HEK293 (cell line): ENCODE data around the gene PTPRG.

ENCODE experiments used
- CTCF ChIA-PET: fragments of 350-600 bp; formaldehyde crosslinking; extraction: SDS; loops from one replicate; lab custom pipeline; 2021; ENCODE audit warnings: antibody characterized with exemption; lab: Yijun Ruan, JAX
- POLR2A ChIA-PET: fragments of 300-600 bp; formaldehyde crosslinking; extraction: SDS; loops from one replicate; lab custom pipeline; 2020; ENCODE audit warnings: antibody characterized with exemption, inconsistent platforms; lab: Yijun Ruan, JAX
- H3K27ac ChIP-seq: fragments of 200-500 bp; sonication (Bioruptor generic); 2 replicates; pipeline ENCODE4 v1.5.1; 2014; ENCODE audit warnings: low read depth, low read length, control low read depth, inconsistent platforms; ENCODE audit errors: extremely low read depth
- H3K36me3 ChIP-seq, 2 experiments: fragments of 200-500 bp in 1 of 2; sonication (Bioruptor generic) in 1 of 2; 1 replicate in 1 of 2; 2 replicates in 1 of 2; pipeline ENCODE4 v1.5.1; 2014 to 2017; ENCODE audit warnings: inconsistent platforms in 2 of 2, low read length in 2 of 2; ENCODE audit not compliant: control insufficient read depth in 2 of 2, insufficient read depth in 1 of 2
- H3K4me1 ChIP-seq: fragments of 200-500 bp; sonication (Bioruptor generic); 2 replicates; pipeline ENCODE4 v1.5.1; 2014; ENCODE audit warnings: mild to moderate bottlenecking, low read length, inconsistent platforms; ENCODE audit not compliant: control insufficient read depth, insufficient read depth
- H3K4me3 ChIP-seq: 2 replicates; pipeline ENCODE4 v1.5.1; 2011; ENCODE audit warnings: low read depth, mild to moderate bottlenecking, control low read depth, low read length, moderate library complexity
- H3K9me3 ChIP-seq: fragments of 200-500 bp; sonication (Bioruptor generic); 2 replicates; pipeline ENCODE4 v1.5.1; 2014; ENCODE audit warnings: low read depth, low read length, inconsistent platforms; ENCODE audit not compliant: control insufficient read depth, insufficient read depth
- GLIS1 ChIP-seq: fragments of 450-650 bp; formaldehyde crosslinking; IDR thresholded peaks from 2 replicates; pipeline ENCODE4 v1.5.1; 2016; ENCODE audit warnings: missing biosample characterization, missing genetic modification characterization
- HOXD13 ChIP-seq: sonication (generic); formaldehyde crosslinking; IDR thresholded peaks from 2 replicates; pipeline ENCODE4 v1.8.0; 2022; ENCODE audit warnings: missing genetic modification reagents, borderline replicate concordance
- KLF1 ChIP-seq: fragments of 450-650 bp; formaldehyde crosslinking; IDR thresholded peaks from 2 replicates; pipeline ENCODE4 v1.5.1; 2016; ENCODE audit warnings: missing biosample characterization, missing genetic modification characterization
- MZF1 ChIP-seq: fragments of 450-650 bp; formaldehyde crosslinking; IDR thresholded peaks from 2 replicates; pipeline ENCODE4 v1.5.1; 2017; ENCODE audit warnings: missing biosample characterization, missing genetic modification characterization, borderline replicate concordance
- PRDM1 ChIP-seq: fragments of 450-650 bp; formaldehyde crosslinking; IDR thresholded peaks from 2 replicates; pipeline ENCODE4; 2016; ENCODE audit warnings: missing biosample characterization, missing genetic modification characterization
- SP7 ChIP-seq: fragments of 450-650 bp; formaldehyde crosslinking; IDR thresholded peaks from 2 replicates; pipeline ENCODE4 v1.5.1; 2016; ENCODE audit warnings: missing biosample characterization, missing genetic modification characterization
- ZBTB17 ChIP-seq: fragments of 450-650 bp; formaldehyde crosslinking; IDR thresholded peaks from 2 replicates; pipeline ENCODE4 v1.5.1; 2016; ENCODE audit warnings: missing biosample characterization, missing genetic modification characterization
- ZBTB48 ChIP-seq: fragments of 450-650 bp; formaldehyde crosslinking; IDR thresholded peaks from 2 replicates; pipeline ENCODE4 v1.5.1; 2016; ENCODE audit warnings: missing biosample characterization, missing genetic modification characterization
- ZEB2 ChIP-seq: fragments of 450-650 bp; formaldehyde crosslinking; IDR thresholded peaks from 2 replicates; pipeline ENCODE4 v1.5.1; 2016; ENCODE audit warnings: missing biosample characterization, missing genetic modification characterization
- ZIC2 ChIP-seq: fragments of 450-650 bp; formaldehyde crosslinking; IDR thresholded peaks from 2 replicates; pipeline ENCODE4 v1.5.1; 2016; ENCODE audit warnings: missing biosample characterization, missing genetic modification characterization
- ZNF221 ChIP-seq: fragments of 450-650 bp; formaldehyde crosslinking; IDR thresholded peaks from 2 replicates; pipeline ENCODE4 v1.5.1; 2017; ENCODE audit warnings: missing biosample characterization, missing genetic modification characterization, borderline replicate concordance
- ZNF223 ChIP-seq: fragments of 450-650 bp; formaldehyde crosslinking; IDR thresholded peaks from 2 replicates; pipeline ENCODE4 v1.5.1; 2016; ENCODE audit warnings: missing biosample characterization, missing genetic modification characterization
- ZNF248 ChIP-seq: fragments of 450-650 bp; formaldehyde crosslinking; IDR thresholded peaks from 2 replicates; pipeline ENCODE4 v1.5.1; 2017; ENCODE audit warnings: missing biosample characterization, missing genetic modification characterization
- ZNF292 ChIP-seq: fragments of 450-650 bp; formaldehyde crosslinking; IDR thresholded peaks from 2 replicates; pipeline ENCODE4 v1.5.1; 2016; ENCODE audit warnings: low read depth, missing biosample characterization, missing genetic modification characterization, borderline replicate concordance
- ZNF302 ChIP-seq: fragments of 450-650 bp; formaldehyde crosslinking; IDR thresholded peaks from 2 replicates; pipeline ENCODE4 v1.5.1; 2016; ENCODE audit warnings: missing biosample characterization, missing genetic modification characterization, low read depth
- ZNF335 ChIP-seq: fragments of 450-650 bp; formaldehyde crosslinking; conservative IDR thresholded peaks from 2 replicates; pipeline ENCODE4 v1.5.1; 2016; ENCODE audit warnings: missing biosample characterization, missing genetic modification characterization
- ZNF350 ChIP-seq: fragments of 450-650 bp; formaldehyde crosslinking; IDR thresholded peaks from 2 replicates; pipeline ENCODE4 v1.5.0; 2017; ENCODE audit warnings: missing biosample characterization, mild to moderate bottlenecking, missing genetic modification characterization
- ZNF394 ChIP-seq: fragments of 450-650 bp; formaldehyde crosslinking; IDR thresholded peaks from 2 replicates; pipeline ENCODE4 v1.5.1; 2016; ENCODE audit warnings: missing biosample characterization, missing genetic modification characterization, mild to moderate bottlenecking, moderate library complexity, borderline replicate concordance
- ZNF600 ChIP-seq: fragments of 450-650 bp; formaldehyde crosslinking; IDR thresholded peaks from 2 replicates; pipeline ENCODE4 v1.5.1; 2016; ENCODE audit warnings: missing biosample characterization, missing genetic modification characterization
- ZNF610 ChIP-seq: fragments of 450-650 bp; formaldehyde crosslinking; IDR thresholded peaks from 2 replicates; pipeline ENCODE4 v1.5.1; 2016; ENCODE audit warnings: missing biosample characterization, missing genetic modification characterization, borderline replicate concordance
- ZNF658 ChIP-seq: fragments of 450-650 bp; formaldehyde crosslinking; IDR thresholded peaks from 2 replicates; pipeline ENCODE4; 2016; ENCODE audit warnings: missing biosample characterization, missing genetic modification characterization
- ZNF660 ChIP-seq: fragments of 450-650 bp; IDR thresholded peaks from 2 replicates; pipeline ENCODE4 v1.5.1; 2018; ENCODE audit warnings: missing biosample characterization, mild to moderate bottlenecking, missing genetic modification characterization
- ZNF677 ChIP-seq: fragments of 450-650 bp; IDR thresholded peaks from 2 replicates; pipeline ENCODE4 v1.5.0; 2018; ENCODE audit warnings: missing biosample characterization, mild to moderate bottlenecking, missing genetic modification characterization, moderate library complexity
- ZNF837 ChIP-seq: fragments of 450-650 bp; formaldehyde crosslinking; IDR thresholded peaks from 2 replicates; pipeline ENCODE4 v1.5.1; 2016; ENCODE audit warnings: missing biosample characterization, missing genetic modification characterization
- ZSCAN23 ChIP-seq: fragments of 450-650 bp; formaldehyde crosslinking; IDR thresholded peaks from 2 replicates; pipeline ENCODE4 v1.5.1; 2016; ENCODE audit warnings: missing biosample characterization, missing genetic modification characterization
- TF ChIP-seq, protein P1 (sequence below): fragments of 450-650 bp; formaldehyde crosslinking; IDR thresholded peaks from 2 replicates; pipeline ENCODE4 v1.5.1; 2016; ENCODE audit warnings: missing biosample characterization, missing genetic modification characterization
- TF ChIP-seq, protein P2 (sequence below): fragments of 450-650 bp; formaldehyde crosslinking; IDR thresholded peaks from 2 replicates; pipeline ENCODE4 v1.5.1; 2016; ENCODE audit warnings: missing biosample characterization, missing genetic modification characterization, borderline replicate concordance
- TF ChIP-seq, protein P3 (sequence below): fragments of 450-650 bp; formaldehyde crosslinking; IDR thresholded peaks from 2 replicates; pipeline ENCODE4 v1.5.1; 2016; ENCODE audit warnings: missing biosample characterization, missing genetic modification characterization
- TF ChIP-seq, protein P4 (sequence below): fragments of 450-650 bp; formaldehyde crosslinking; IDR thresholded peaks from 2 replicates; pipeline ENCODE4 v1.5.1; 2016; ENCODE audit warnings: missing biosample characterization, missing genetic modification characterization

PTPRG gene

DNA sequence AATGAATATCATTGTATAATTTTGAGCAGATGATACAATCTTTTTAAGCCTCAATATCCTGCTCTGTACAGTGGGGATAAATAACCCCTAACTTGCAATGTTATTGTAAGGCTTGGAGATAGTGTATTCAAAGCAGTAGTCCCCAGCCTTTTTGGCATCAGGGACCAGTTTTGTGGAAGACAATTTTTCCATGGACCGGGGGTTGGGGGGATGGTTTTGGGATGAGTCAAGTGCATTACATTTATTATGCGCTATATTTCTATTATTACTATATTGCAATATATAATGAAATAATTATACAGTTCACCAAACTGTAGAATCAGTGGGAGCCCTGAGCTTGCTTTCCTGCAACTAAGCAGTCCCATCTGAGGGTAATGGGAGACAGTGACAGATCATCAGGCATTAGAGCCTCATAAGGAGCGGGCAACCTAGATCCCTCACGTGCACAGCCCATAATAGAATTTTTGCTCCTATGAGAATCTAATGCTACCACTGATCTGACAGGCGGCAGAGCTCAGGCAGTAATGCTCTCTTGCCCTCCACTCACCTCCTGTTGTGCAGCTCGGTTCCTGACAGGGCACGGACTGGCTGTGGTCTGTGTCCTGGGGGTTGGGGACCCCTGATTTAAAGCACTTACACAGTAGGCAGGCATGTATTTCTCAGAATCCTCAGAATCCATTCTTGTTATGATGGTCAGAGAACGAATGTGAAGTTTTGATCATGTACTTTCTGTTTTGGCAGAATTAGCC, 102.2 kb downstream of the PTPRG start:
- Histone ChIP-seq H3K4me1 (peaks cover 18% of the 10 kb centered on the region), H3K4me3 (no peak overlapping the region)
- POLR2A ChIA-PET = interaction anchor here (0.7 to 0.9 kb wide), 2 partner anchors 99 to 123 kb away, joined by 3 read pairs; no protein-coding TSS in a partner anchor

DNA sequence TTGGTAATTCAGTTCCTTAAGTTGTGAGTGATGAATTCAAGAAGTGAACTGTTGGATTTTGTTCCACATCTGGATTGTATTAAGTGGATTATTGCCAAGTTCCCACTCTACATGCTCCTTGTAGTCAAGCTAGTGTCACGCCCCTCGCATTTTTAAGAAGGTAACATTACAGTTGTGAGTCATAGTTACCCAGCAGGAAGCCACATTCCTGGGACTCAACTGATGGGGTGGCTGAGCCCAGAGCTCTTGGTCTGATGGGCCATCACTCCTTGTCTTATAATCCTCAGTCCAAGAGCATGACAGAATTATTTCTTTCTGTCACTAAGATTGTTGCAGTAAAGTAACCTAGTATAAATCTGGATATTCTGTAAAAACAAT, 102.7 kb downstream of the PTPRG start:
- no peaks in the 10 kb centered on the region for H3K9me3 ChIP-seq
- 0 out of 2 replicates have a peak overlapping the region, but pooled peaks have one; percentile 22 for H3K27ac ChIP-seq
- peaks cover 20% of the 10 kb centered on the region for H3K4me1 ChIP-seq
- CTCF ChIA-PET = interaction anchor here (0.6 kb wide), 1 partner anchor 24 kb away, joined by 3 read pairs; no protein-coding TSS in a partner anchor
- no peaks in the 10 kb centered on the region for H3K36me3 ChIP-seq
- POLR2A ChIA-PET = interaction anchor here (0.7 to 0.9 kb wide), 2 partner anchors 100 to 123 kb away, joined by 3 read pairs; no protein-coding TSS in a partner anchor
- no peak overlapping the region for H3K4me3 ChIP-seq
- TF ChIP-seq ZNF660 (tag by site-specific recombination) (peak; percentile 91), ZNF248 (tag by site-specific recombination) (no peak), PRDM1 (peak; percentile 79; the same call in 1 of the 2 replicates), ZNF292 (tag by site-specific recombination) (no peak), ZNF350 (tag by site-specific recombination) (no peak), ZNF335 (tag by site-specific recombination) (no peak; the same call in 1 of the 2 replicates), ZNF221 (tag by site-specific recombination) (no peak), ZNF302 (no peak), ZBTB17 (tag by site-specific recombination) (peak; percentile 92), ZBTB48 (no peak), ZEB2 (peak; percentile 92), ZNF837 (no peak), MZF1 (tag by site-specific recombination) (peak; percentile 75), ZNF394 (tag by site-specific recombination) (peak; percentile 58; the same call in 1 of the 2 replicates), KLF1 (tag by site-specific recombination) (peak; percentile 60; the same call in 1 of the 2 replicates), ZNF223 (tag by site-specific recombination) (no peak), GLIS1 (tag by site-specific recombination) (no peak), ZNF677 (no peak), ZSCAN23 (tag by site-specific recombination) (no peak), ZNF610 (tag by site-specific recombination) (peak; percentile 79; the same call in 1 of the 2 replicates), HOXD13 (CRISPR knock-in tag) (no peak)
- TF ChIP-seq, protein P1, sequence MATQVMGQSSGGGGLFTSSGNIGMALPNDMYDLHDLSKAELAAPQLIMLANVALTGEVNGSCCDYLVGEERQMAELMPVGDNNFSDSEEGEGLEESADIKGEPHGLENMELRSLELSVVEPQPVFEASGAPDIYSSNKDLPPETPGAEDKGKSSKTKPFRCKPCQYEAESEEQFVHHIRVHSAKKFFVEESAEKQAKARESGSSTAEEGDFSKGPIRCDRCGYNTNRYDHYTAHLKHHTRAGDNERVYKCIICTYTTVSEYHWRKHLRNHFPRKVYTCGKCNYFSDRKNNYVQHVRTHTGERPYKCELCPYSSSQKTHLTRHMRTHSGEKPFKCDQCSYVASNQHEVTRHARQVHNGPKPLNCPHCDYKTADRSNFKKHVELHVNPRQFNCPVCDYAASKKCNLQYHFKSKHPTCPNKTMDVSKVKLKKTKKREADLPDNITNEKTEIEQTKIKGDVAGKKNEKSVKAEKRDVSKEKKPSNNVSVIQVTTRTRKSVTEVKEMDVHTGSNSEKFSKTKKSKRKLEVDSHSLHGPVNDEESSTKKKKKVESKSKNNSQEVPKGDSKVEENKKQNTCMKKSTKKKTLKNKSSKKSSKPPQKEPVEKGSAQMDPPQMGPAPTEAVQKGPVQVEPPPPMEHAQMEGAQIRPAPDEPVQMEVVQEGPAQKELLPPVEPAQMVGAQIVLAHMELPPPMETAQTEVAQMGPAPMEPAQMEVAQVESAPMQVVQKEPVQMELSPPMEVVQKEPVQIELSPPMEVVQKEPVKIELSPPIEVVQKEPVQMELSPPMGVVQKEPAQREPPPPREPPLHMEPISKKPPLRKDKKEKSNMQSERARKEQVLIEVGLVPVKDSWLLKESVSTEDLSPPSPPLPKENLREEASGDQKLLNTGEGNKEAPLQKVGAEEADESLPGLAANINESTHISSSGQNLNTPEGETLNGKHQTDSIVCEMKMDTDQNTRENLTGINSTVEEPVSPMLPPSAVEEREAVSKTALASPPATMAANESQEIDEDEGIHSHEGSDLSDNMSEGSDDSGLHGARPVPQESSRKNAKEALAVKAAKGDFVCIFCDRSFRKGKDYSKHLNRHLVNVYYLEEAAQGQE (tag by site-specific recombination) = no peak
- TF ChIP-seq, protein P2, sequence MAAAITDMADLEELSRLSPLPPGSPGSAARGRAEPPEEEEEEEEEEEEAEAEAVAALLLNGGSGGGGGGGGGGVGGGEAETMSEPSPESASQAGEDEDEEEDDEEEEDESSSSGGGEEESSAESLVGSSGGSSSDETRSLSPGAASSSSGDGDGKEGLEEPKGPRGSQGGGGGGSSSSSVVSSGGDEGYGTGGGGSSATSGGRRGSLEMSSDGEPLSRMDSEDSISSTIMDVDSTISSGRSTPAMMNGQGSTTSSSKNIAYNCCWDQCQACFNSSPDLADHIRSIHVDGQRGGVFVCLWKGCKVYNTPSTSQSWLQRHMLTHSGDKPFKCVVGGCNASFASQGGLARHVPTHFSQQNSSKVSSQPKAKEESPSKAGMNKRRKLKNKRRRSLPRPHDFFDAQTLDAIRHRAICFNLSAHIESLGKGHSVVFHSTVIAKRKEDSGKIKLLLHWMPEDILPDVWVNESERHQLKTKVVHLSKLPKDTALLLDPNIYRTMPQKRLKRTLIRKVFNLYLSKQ = no peak
- TF ChIP-seq, protein P3, sequence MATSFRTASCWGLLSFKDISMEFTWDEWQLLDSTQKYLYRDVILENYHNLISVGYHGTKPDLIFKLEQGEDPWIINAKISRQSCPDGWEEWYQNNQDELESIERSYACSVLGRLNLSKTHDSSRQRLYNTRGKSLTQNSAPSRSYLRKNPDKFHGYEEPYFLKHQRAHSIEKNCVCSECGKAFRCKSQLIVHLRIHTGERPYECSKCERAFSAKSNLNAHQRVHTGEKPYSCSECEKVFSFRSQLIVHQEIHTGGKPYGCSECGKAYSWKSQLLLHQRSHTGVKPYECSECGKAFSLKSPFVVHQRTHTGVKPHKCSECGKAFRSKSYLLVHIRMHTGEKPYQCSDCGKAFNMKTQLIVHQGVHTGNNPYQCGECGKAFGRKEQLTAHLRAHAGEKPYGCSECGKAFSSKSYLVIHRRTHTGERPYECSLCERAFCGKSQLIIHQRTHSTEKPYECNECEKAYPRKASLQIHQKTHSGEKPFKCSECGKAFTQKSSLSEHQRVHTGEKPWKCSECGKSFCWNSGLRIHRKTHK (tag by site-specific recombination) = no peak

More for the DNA sequence above, 102.2 kb downstream of the PTPRG start:
- TF ChIP-seq ZNF658 (tag by site-specific recombination) (no peak), PRDM1 (no peak), ZIC2 (tag by site-specific recombination) (peak; percentile 78), ZNF600 (tag by site-specific recombination) (peak; percentile 84), SP7 (tag by site-specific recombination) (no peak)
- TF ChIP-seq, protein P4, sequence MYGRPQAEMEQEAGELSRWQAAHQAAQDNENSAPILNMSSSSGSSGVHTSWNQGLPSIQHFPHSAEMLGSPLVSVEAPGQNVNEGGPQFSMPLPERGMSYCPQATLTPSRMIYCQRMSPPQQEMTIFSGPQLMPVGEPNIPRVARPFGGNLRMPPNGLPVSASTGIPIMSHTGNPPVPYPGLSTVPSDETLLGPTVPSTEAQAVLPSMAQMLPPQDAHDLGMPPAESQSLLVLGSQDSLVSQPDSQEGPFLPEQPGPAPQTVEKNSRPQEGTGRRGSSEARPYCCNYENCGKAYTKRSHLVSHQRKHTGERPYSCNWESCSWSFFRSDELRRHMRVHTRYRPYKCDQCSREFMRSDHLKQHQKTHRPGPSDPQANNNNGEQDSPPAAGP (tag by site-specific recombination) = no peak
- TF ChIP-seq, all 188 proteins: peak for 2
- CTCF ChIA-PET = interaction anchor here (0.5 kb wide), 1 partner anchor 525 kb away, joined by 4 read pairs; no protein-coding TSS in a partner anchor
- Histone ChIP-seq H3K36me3 (no peaks in the 10 kb centered on the region), H3K9me3 (no peaks in the 10 kb centered on the region), H3K27ac (0 out of 2 replicates have a peak overlapping the region, but pooled peaks have one; percentile 22)
